BJ (cell line): ENCODE results near the gene RAP1GAP. TPM values are rescaled to one million over a fixed set of nuclear protein-coding genes. Genes with fewer than 3 reads are reported as not detected.
"Not testable (repeated sequence)": the region's sequence is repeated elsewhere in the genome, so short reads cannot be mapped to it uniquely, and the experiment has no call there.

Experiments
- CTCF ChIA-PET: fragments of 350-600 bp; formaldehyde crosslinking; extraction: SDS; loops from one replicate; lab custom pipeline; 2021; ENCODE audit warnings: antibody characterized with exemption, inconsistent platforms; lab: Yijun Ruan, JAX
- POLR2A ChIA-PET: fragments of 300-600 bp; sonication (Branson Sonifier 250); formaldehyde crosslinking; extraction: SDS; loops from one replicate; lab custom pipeline; 2021; ENCODE audit warnings: antibody characterized with exemption; lab: Charles Lee
- DNase-seq: peaks from one replicate; pipeline ENCODE4 v3.0.0-alpha.2; 2011; ENCODE audit warnings: low read depth
- H3K27me3 ChIP-seq: 2 replicates; pipeline ENCODE4 v1.6.0; 2011; ENCODE audit warnings: low read length; ENCODE audit not compliant: control insufficient read depth, insufficient read depth
- H3K36me3 ChIP-seq: 2 replicates; pipeline ENCODE4 v1.5.1; 2011; ENCODE audit warnings: low read length; ENCODE audit not compliant: control insufficient read depth, insufficient read depth
- H3K4me3 ChIP-seq: 2 replicates; pipeline ENCODE4 v1.5.1; 2011; ENCODE audit warnings: low read depth, mild to moderate bottlenecking, control low read depth, low read length
- polyA plus RNA-seq: library from polyadenylated mRNA; depleted of rRNA; stranded (reverse); fragments of >200 nt; gene quantifications from 2 replicates; pipeline ENCODE4 v1.2.3, GENCODE V29; 2011
- TF ChIP-seq, protein P1 (sequence below): IDR thresholded peaks from 2 replicates; pipeline ENCODE4 v1.5.1; 2011; ENCODE audit warnings: low read depth, mild to moderate bottlenecking, control low read depth, inconsistent platforms, low read length, moderate library complexity; ENCODE audit not compliant: insufficient read depth

Gene RAP1GAP
- polyA plus RNA-seq, 1 experiment, result 0.16 TPM

DNA sequence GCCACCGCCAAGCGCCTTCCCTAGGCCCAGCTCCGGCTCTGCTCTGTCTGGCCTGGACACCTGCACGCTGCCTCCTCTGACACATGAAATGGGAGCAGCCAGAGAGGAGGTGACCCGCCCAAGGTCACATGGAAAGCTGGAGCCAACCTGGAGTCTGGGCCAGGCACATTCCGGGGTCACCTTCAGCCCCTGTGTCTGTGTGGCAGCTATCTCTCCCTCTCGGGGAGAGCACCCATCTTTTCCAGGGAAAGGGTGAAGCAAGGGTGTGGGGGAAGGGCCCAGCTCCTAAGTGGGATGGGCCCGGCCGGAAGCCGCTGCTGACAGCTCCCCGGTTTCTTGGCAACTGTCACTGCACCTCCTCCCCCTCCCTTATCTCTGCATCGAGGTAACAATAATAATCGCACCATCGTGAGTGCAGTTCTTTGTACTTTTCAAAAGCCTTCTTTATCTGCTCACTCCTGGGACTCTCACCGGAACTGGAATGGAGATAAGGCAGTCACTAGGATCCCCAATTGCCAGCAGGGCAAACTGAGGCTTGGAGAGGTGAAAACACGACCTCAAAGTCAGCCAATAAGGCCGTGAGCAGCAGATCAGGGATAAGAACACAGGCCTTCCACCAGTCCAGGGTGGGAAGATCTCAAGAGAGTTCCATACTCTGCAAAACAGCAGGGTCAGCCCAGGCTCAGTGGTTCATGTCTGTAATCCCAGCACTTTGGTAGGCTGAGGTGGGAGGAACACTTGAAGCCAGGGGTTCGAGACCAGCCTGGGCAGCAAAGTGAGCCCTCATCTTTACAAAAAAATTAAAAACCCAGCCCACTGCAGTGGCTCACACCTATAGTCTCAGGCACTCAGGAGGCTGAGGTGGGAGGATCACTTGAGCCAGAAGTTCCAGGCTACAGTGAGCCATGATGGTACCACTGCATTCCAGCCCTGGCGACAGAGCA is 36.9 kb downstream of the RAP1GAP start:
- peaks cover 15% of the 10 kb centered on the region for H3K27me3 ChIP-seq
- TF ChIP-seq, protein P1, sequence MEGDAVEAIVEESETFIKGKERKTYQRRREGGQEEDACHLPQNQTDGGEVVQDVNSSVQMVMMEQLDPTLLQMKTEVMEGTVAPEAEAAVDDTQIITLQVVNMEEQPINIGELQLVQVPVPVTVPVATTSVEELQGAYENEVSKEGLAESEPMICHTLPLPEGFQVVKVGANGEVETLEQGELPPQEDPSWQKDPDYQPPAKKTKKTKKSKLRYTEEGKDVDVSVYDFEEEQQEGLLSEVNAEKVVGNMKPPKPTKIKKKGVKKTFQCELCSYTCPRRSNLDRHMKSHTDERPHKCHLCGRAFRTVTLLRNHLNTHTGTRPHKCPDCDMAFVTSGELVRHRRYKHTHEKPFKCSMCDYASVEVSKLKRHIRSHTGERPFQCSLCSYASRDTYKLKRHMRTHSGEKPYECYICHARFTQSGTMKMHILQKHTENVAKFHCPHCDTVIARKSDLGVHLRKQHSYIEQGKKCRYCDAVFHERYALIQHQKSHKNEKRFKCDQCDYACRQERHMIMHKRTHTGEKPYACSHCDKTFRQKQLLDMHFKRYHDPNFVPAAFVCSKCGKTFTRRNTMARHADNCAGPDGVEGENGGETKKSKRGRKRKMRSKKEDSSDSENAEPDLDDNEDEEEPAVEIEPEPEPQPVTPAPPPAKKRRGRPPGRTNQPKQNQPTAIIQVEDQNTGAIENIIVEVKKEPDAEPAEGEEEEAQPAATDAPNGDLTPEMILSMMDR, result no peak
- H3K4me3 ChIP-seq, result no peak overlapping the region
- H3K36me3 ChIP-seq, result no peaks in the 10 kb centered on the region
- ChIA-PET CTCF (no interaction called here), POLR2A (no interaction called here)
- no peak for DNase-seq

DNA sequence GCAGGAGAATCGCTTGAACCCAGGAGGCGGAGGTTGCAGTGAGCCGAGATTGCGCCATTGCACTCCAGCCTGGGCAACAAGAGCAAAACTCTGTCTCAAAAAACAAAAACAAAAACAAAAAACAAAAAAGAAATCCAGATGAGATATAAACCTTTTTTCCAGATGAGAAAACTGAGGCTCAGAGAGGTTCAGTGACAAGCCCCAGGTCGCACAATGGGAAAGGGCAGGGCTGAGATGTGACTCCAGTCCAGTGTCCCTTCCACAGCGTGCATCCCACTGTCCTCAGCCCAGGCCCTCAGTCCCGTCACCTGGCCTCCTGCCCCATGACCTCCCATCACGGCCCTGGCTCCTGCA is 37.6 kb downstream of the RAP1GAP start:
- H3K4me3 ChIP-seq, result not testable (repeated sequence)

DNA sequence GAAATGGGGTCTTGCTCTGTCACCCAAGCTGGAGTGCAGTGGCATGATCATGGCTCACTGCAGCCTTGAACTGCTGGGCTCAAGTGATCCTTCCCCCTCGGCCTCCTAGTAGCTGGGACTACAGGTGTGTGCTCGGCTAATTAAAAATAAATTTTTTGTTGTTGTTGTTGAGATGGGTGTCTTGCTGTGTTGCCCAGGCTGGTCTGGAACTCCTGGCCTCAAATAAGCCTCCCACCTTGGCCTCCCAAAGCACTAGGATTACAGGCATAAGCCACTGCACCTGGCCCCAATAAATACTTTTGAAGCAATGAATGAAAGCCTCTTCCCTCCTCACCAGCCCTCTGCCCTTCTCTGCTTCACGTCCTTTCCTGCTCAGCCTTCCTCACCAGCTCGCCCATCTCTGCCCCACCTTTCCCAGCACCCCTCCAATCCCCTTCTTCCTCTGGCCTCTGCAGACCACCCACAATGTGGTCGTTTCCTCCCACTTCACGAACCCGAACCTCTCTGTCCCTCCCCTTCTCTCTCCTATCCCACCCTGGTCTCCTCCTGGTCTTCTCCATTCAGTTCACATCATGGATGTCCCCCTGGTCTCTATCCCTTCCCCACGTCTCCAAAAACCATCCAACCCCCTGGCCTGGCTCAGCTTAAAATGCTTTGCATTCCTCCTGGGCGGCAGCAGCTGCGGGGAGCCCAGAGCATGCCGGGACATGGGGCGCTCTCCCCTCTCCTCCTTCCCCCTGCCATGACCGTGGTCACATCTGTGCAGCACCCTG is 38.4 kb downstream of the RAP1GAP start:
- Histone ChIP-seq H3K27me3 (peaks cover 15% of the 10 kb centered on the region), H3K36me3 (no peaks in the 10 kb centered on the region), H3K4me3 (no peak overlapping the region)
- TF ChIP-seq, protein P1, result no peak
- POLR2A ChIA-PET, result no interaction called here
- DNase-seq, result no peak
- CTCF ChIA-PET, result no interaction called here

More for the DNA sequence above, 37.6 kb downstream of the RAP1GAP start:
- CTCF ChIA-PET, POLR2A ChIA-PET, DNase-seq, H3K36me3 ChIP-seq: not testable (repeated sequence)
- peaks cover 15% of the 10 kb centered on the region for H3K27me3 ChIP-seq

DNA sequence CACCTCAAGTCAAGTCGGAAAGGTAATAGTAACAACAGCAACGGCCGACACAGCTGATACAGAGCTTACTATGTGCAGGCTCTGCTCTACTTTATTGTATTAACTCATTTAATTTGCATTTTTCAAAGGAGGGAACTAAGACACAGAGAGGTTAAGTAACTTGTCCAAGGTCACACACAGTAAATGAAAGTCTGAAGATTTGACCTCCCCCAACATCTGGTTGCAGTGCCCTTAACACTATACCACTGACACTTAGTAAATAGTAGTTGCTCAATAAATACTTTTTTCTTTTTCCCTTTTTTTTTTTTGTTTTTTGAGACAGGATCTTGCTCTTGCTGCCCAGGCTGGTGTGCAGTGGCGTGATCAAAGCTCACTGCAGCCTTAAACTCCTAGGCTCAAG is 39.2 kb downstream of the RAP1GAP start:
- H3K4me3 ChIP-seq, result no peak overlapping the region
- TF ChIP-seq, protein P1, result no peak
- H3K27me3 ChIP-seq, result peaks cover 12% of the 10 kb centered on the region
- DNase-seq, result no peak
- no peaks in the 10 kb centered on the region for H3K36me3 ChIP-seq
- CTCF ChIA-PET, result no interaction called here
- POLR2A ChIA-PET, result no interaction called here

DNA sequence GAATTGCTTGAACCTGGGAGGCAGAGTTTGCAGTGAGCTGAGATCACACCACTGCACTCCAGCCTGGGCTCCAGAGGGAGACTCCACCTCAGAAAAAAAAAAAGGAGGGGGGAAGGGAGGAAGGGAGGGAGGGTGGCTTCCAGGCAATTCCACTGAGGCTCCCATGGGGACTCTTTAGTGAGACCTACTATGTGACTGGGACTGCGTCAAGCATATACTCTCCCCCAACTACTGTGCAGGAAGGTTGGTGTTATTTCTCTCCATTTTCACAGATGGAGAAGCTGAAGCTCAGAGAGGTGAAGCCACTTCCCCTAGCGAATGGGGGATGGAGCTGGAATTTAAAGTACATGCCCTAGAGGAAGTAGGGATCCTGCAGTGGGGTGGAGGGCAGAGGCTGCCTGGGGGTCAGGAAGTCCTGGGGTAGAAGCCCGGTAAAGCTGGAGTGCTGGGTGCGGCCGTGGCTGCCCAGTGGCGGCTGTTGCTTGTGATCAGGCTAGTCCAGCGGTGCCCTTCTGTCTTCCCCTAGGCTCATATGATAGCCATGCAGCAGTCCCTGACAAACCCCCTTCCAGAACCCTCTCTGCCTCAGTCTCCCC is 40.3 kb downstream of the RAP1GAP start:
- TF ChIP-seq, protein P1, result no peak
- ChIA-PET POLR2A (no interaction called here), CTCF (no interaction called here)
- Histone ChIP-seq H3K4me3 (no peak overlapping the region), H3K36me3 (no peaks in the 10 kb centered on the region), H3K27me3 (peaks cover 12% of the 10 kb centered on the region)
- no peak for DNase-seq
